Epithelial cell of esophagus (primary cell): Measurements from ENCODE around the gene ZDHHC11B.
"Not testable (repeated sequence)": the region's sequence is repeated elsewhere in the genome, so short reads cannot be mapped to it uniquely, and the experiment has no call there.

Experiments used
- DNase-seq: peaks from one replicate; pipeline ENCODE4 v3.0.0; 2010; ENCODE audit warnings: low read depth
- H3K4me3 ChIP-seq: 2 replicates; pipeline ENCODE4 v1.5.1; 2011; ENCODE audit warnings: mild to moderate bottlenecking, low read length, control low read depth
- CTCF ChIP-seq: IDR thresholded peaks from 2 replicates; pipeline ENCODE4 v1.5.1; 2011; ENCODE audit warnings: low read depth, mild to moderate bottlenecking, low read length, control low read depth, inconsistent platforms; ENCODE audit not compliant: insufficient read depth; ENCODE audit errors: missing control alignments

Gene ZDHHC11B

GRCh38 chr5:784428-785177 is at the start of gene ZDHHC11B:
TSS of gene ZDHHC11B (minus strand) at chr5:784729. CDS start at chr5:766919, 17,810 bp downstream.
- peak; percentile 91 for DNase-seq
- peak within 1 kb of the TSS; percentile 49 for H3K4me3 ChIP-seq

- H3K4me3 ChIP-seq, DNase-seq: not testable (repeated sequence)
Measured at GRCh38 chr5:834013-834412, 49.5 kb upstream of the ZDHHC11B start.

GRCh38 chr5:828194-828593 is 43.7 kb upstream of the ZDHHC11B start:
- DNase-seq, H3K4me3 ChIP-seq: not testable (repeated sequence)

- not testable (repeated sequence) for H3K4me3 ChIP-seq, DNase-seq
Measured at GRCh38 chr5:825544-825943, 41.0 kb upstream of the ZDHHC11B start.

GRCh38 chr5:821504-821903 is 37.0 kb upstream of the ZDHHC11B start:
- H3K4me3 ChIP-seq: no peak overlapping the region
- TF ChIP-seq CTCF: no peak
- no peak for DNase-seq

- no peak for DNase-seq
- no peak overlapping the region for H3K4me3 ChIP-seq
- no peak for TF ChIP-seq CTCF
Measured at GRCh38 chr5:820245-820644, 35.7 kb upstream of the ZDHHC11B start.

- no peak for TF ChIP-seq CTCF
- DNase-seq: no peak
- H3K4me3 ChIP-seq: no peak overlapping the region
Measured at GRCh38 chr5:819078-819477, 34.5 kb upstream of the ZDHHC11B start.

- DNase-seq: no peak
- TF ChIP-seq CTCF: no peak
- no peak overlapping the region for H3K4me3 ChIP-seq
Measured at GRCh38 chr5:816176-816575, 31.6 kb upstream of the ZDHHC11B start.

- no peak for DNase-seq
- H3K4me3 ChIP-seq: no peak overlapping the region
- no peak for TF ChIP-seq CTCF
Measured at GRCh38 chr5:815449-815848, 30.9 kb upstream of the ZDHHC11B start.

GRCh38 chr5:813575-813974 is 29.0 kb upstream of the ZDHHC11B start:
- DNase-seq: not testable (repeated sequence)

GRCh38 chr5:811384-811783 is 26.9 kb upstream of the ZDHHC11B start:
- not testable (repeated sequence) for DNase-seq, H3K4me3 ChIP-seq

More at GRCh38 chr5:813575-813974, 29.0 kb upstream of the ZDHHC11B start:
- H3K4me3 ChIP-seq: not testable (repeated sequence)

GRCh38 chr5:807719-808514 is 23.4 kb upstream of the ZDHHC11B start:
- H3K4me3 ChIP-seq, DNase-seq: not testable (repeated sequence)
